ENCODE measurements around the gene CAMKV. TPM values are rescaled to one million over a fixed set of nuclear protein-coding genes. Genes with fewer than 3 reads are reported as not detected.
A peak's percentile ranks its signal among the peaks of the same experiment; 100 is the strongest.
"Not testable (repeated sequence)": the region's sequence is repeated elsewhere in the genome, so short reads cannot be mapped to it uniquely, and the experiment has no call there.

The CAMKV gene, protein sequence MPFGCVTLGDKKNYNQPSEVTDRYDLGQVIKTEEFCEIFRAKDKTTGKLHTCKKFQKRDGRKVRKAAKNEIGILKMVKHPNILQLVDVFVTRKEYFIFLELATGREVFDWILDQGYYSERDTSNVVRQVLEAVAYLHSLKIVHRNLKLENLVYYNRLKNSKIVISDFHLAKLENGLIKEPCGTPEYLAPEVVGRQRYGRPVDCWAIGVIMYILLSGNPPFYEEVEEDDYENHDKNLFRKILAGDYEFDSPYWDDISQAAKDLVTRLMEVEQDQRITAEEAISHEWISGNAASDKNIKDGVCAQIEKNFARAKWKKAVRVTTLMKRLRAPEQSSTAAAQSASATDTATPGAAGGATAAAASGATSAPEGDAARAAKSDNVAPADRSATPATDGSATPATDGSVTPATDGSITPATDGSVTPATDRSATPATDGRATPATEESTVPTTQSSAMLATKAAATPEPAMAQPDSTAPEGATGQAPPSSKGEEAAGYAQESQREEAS
- 0.14 to 0.58 TPM in 2 of 3 replicates, not detected in the other for total RNA-seq

DNA sequence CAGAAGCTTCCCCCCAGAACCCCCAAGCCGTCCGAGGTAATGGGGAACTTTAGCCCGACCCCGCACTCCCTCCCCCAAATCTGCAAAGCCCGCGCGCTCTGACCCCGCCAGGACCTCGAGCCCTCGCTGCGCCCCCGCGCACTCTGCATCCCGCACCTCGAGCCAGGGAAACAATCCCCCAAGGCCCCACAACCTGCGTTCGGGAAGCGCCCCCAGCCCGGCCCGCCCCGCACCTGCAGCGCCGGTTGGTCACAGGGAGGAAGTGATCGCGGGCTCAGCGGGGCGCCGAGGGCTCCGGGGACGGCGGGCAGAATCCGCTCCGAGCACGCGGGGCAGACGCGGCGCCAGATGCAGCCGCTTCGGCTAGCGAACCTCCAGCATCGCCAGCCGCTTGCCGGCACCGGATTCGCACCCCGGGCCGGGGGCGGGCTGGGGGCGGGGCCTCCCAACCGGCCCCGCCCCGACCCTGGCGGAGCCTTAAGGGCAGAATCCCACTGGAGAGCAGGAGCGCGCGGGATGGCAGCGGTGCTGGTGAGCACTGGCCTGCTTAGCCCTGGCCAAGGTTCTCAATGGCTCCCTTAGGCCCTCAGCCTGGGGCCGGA lies at the start of gene CAMKV:
TSS of gene CAMKV (minus strand) at position 382 of the 602 bp plus-strand sequence. CDS start 7,518 bp downstream, outside the sequence.
- DNase-seq (ENCODE audit: low spot score in 2 of 2, unreplicated experiment in 2 of 2), result no peak
- Mint-ChIP-seq H3K36me3 (no peaks in the 10 kb centered on the region), H3K9me3 (no peaks in the 10 kb centered on the region), H3K4me3 (peak within 1 kb of the TSS; percentile 15), H3K27me3 (ENCODE audit: low read depth) (peaks cover 78% of the 10 kb centered on the region), H3K4me1 (no peaks in the 10 kb centered on the region), H3K27ac (no peak within 1 kb of the TSS)
- TF ChIP-seq, protein P1, sequence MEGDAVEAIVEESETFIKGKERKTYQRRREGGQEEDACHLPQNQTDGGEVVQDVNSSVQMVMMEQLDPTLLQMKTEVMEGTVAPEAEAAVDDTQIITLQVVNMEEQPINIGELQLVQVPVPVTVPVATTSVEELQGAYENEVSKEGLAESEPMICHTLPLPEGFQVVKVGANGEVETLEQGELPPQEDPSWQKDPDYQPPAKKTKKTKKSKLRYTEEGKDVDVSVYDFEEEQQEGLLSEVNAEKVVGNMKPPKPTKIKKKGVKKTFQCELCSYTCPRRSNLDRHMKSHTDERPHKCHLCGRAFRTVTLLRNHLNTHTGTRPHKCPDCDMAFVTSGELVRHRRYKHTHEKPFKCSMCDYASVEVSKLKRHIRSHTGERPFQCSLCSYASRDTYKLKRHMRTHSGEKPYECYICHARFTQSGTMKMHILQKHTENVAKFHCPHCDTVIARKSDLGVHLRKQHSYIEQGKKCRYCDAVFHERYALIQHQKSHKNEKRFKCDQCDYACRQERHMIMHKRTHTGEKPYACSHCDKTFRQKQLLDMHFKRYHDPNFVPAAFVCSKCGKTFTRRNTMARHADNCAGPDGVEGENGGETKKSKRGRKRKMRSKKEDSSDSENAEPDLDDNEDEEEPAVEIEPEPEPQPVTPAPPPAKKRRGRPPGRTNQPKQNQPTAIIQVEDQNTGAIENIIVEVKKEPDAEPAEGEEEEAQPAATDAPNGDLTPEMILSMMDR (IDR thresholded peaks at IDR 0.05; ENCODE audit: unreplicated experiment), result no peak

DNA sequence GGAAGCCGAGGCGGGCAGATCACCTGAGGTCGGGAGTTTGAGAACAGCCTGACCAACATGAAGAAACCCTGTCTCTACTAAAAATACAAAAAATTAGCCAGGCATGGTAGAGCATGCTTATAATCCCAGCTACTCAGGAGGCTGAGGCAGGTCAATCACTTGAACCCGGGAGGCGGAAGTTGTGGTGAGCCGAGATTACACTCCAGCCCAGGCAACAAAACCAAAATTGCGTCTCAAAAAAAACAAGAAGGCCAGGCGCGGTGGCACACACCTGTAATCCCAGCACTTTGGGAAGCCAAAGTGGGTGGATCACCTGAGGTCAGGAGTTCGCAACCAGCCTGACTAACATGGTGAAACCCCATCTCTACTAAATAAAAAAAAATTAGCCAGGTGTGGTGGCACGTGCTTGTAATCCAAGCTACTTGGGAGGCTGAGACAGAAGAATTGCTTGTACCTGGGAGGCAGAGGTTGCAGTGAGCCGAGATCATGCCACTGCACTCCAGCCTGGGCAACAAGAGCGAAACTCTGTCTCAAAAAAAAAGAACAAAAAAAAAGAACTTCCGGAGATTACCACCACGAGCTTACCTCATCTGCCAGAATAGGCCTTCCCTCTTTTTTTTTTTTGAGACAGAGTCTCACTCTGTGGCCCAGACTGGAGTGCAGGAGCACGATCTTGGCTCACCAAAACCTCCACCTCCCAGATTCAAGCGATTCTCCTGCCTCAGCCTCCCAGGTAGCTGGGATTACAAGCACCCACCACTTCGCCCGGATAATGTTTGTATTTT lies 48.3 kb upstream of the CAMKV start:
- not testable (repeated sequence) for H3K27me3 Mint-ChIP-seq (ENCODE audit: low read depth); H3K36me3 Mint-ChIP-seq; H3K9me3 Mint-ChIP-seq; DNase-seq (ENCODE audit: low spot score in 2 of 2, unreplicated experiment in 2 of 2); H3K4me1 Mint-ChIP-seq; H3K4me3 Mint-ChIP-seq; H3K27ac Mint-ChIP-seq

DNA sequence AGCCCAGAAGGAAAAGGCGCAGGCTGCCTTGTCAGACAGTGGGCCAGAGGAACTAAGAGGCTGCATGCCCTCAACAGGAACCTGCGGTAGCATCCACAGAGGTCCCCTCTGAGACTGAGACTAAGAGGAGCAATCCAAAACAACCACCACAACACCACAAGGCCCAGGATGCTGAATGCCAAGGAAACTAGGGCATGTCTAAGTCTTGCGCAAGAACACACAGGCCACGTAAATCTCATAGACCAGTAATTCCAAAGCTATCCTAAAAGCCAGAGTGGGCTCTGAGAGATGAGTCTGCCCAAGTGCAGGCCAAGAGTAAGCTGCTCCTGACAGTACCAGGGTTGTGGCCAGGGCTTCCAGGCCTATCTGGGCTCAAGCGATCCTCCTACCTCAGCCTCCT lies 47.0 kb upstream of the CAMKV start:
- TF ChIP-seq, protein P1 (IDR thresholded peaks at IDR 0.05; ENCODE audit: unreplicated experiment), result no peak
- no peaks in the 10 kb centered on the region for H3K9me3 Mint-ChIP-seq
- no peak for DNase-seq (ENCODE audit: low spot score in 2 of 2, unreplicated experiment in 2 of 2)
- H3K27ac Mint-ChIP-seq, result no peak overlapping the region
- H3K36me3 Mint-ChIP-seq, result peaks cover 6% of the 10 kb centered on the region
- H3K4me1 Mint-ChIP-seq, result no peaks in the 10 kb centered on the region
- H3K4me3 Mint-ChIP-seq, result no peak overlapping the region
- H3K27me3 Mint-ChIP-seq (ENCODE audit: low read depth), result peaks cover 2% of the 10 kb centered on the region

DNA sequence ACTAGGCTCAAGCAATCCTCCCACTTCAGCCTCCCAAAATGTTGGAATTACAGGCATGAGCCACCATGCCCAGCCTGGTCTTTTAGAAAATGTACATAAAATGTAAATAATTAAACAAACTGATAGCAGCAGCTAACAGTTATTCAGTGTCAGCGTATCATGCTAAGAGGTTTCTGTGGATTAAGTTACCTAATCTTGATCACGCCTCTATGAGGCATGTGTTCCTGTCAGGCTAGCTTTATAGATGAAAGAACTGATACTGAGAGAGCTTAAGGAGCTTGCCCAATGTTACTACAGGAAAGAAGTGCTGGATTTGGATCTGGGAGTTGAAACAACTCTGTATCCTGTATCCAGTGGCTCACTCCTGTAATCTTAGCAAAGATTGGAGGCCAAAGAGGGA lies 45.2 kb upstream of the CAMKV start:
- TF ChIP-seq, protein P1 (IDR thresholded peaks at IDR 0.05; ENCODE audit: unreplicated experiment), result no peak
- no peaks in the 10 kb centered on the region for H3K4me1 Mint-ChIP-seq
- peaks cover 11% of the 10 kb centered on the region for H3K36me3 Mint-ChIP-seq
- no peak for DNase-seq (ENCODE audit: low spot score in 2 of 2, unreplicated experiment in 2 of 2)
- H3K27me3 Mint-ChIP-seq (ENCODE audit: low read depth), result peaks cover 17% of the 10 kb centered on the region
- H3K4me3 Mint-ChIP-seq, result no peak overlapping the region
- no peaks in the 10 kb centered on the region for H3K9me3 Mint-ChIP-seq
- no peak overlapping the region for H3K27ac Mint-ChIP-seq

DNA sequence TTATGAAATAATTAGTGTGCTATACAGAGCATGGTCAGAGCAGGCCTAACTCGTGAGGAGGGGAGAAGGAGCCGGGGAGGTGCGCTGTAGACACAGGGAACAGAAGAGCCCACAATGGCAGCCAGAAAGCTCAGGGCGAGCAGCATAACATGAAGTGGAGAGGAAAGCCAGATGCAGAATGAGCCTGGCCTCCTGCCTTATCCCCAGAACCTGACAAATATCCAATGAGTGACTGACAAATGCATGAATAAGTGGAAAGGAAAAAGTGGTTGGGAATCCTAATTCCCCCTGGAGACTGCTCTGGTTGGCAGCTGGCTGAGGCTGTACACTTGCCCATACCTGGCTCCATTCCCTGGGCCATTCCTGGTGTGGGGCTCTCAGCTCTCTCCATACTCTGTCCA lies 43.2 kb upstream of the CAMKV start:
- TF ChIP-seq, protein P1 (IDR thresholded peaks at IDR 0.05; ENCODE audit: unreplicated experiment), result no peak
- peaks cover 13% of the 10 kb centered on the region for H3K36me3 Mint-ChIP-seq
- DNase-seq (ENCODE audit: low spot score in 2 of 2, unreplicated experiment in 2 of 2), result no peak
- no peak overlapping the region for H3K4me3 Mint-ChIP-seq
- H3K27me3 Mint-ChIP-seq (ENCODE audit: low read depth), result peaks cover 21% of the 10 kb centered on the region
- no peaks in the 10 kb centered on the region for H3K4me1 Mint-ChIP-seq
- H3K27ac Mint-ChIP-seq, result no peak overlapping the region
- H3K9me3 Mint-ChIP-seq, result no peaks in the 10 kb centered on the region
